SKM-1 treated with dmso at 0.1 percent for 144 hours (cell line): ENCODE data around the gene CACNA2D4.

ENCODE experiments used
- DNase-seq: peaks from one replicate; lab custom pipeline; 2025; ENCODE audit not compliant: unreplicated experiment; lab: John Stamatoyannopoulos, UW

CACNA2D4 gene

DNA sequence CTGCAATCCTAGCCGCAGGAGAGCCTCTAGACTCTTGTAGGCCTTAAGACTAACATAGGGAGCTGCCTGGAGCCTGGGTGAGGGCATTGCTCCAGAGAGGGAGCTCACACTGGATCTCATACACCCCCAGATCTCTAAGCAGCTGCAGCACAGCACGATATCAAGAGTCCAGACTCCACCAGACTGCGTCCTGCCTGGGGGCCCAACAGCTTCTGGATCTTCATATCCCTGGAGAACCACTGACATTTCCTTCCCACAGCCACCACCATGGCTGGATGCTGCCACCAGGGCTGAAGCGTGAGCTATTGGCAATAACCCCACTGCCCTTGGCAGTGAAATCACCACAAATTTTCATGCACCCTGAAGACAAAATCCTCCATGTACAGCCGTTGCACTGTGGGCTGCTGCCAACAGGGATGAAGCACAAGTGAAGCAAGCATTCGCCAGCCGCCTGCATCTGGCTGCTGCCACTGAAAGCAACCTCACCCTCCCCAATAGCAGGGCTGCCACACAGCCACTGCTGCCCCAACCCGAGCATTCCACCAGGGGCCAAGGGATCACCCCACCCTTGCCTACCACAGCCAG, 28.2 kb downstream of the CACNA2D4 start:
- no peak for DNase-seq

GRCh38 chr12:1888923-1889322, 29.5 kb downstream of the CACNA2D4 start:
- DNase-seq, result no peak

DNA sequence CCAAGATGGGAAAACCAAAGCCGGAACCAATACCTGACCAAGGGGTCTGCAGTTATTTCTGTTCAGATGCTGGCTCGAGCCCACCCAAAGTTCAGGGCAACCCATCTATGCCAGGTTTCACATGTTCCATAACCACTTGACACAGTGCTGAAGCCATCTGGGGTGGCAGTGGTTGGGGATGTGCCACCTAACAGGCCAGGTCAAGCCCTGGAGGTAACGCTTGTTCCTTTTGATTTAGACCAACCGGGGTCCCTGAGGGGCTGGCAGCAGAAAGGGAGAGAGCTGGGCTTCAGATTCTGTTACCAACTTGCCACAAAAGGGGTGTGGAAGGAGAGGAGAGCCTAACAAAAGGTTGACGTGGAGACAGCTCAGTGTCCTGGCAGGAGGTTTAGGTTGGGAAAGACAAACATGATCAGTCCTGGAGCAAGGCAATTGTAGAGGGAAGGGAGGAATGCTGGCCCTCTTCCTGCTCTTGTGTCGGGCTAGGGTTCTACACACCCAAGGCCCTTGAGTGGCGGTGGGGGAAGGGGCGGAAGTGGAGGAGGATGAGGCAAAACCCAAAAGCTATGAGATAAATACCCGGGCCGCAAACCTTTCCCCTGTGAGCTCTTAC, 31.9 kb downstream of the CACNA2D4 start:
- no peak for DNase-seq

- no peak for DNase-seq
Measured at GRCh38 chr12:1885599-1886245, 32.7 kb downstream of the CACNA2D4 start.

- DNase-seq, result no peak
Measured at GRCh38 chr12:1885082-1885596, 33.3 kb downstream of the CACNA2D4 start.

- no peak for DNase-seq
Measured at GRCh38 chr12:1884651-1885050, 33.8 kb downstream of the CACNA2D4 start.

GRCh38 chr12:1883513-1883912, 34.9 kb downstream of the CACNA2D4 start:
- DNase-seq, result no peak

DNA sequence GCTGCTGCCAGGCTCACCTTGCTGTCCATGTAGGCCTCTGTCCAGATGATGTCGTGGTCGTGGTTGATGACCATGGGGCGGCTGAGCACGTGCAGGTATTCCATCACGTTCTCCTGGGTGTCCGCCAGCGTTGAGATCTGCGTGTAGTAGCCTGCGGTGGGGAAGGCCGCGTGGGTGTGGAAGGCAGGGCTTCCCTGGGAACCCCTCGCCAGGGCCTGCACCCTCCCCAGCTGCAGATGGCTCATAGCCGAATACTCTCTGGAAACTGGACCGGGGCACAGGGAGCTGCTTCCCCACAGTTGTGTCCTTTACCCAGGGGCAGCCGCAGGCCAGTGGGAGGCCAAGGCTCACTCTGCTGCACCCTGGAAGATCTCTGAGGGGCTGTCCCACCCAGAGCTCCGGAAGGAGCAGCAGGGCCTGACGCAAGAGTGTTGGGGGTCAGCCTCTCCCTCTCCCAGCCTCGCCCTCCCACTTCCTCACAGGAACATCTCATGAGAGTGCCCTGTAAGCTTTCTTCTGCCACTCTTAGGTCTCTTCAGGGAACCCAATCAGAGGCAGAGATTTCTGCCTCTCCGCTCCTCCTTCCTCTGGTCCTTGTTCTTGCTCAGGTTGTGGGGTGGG, 35.5 kb downstream of the CACNA2D4 start:
- no peak for DNase-seq

- DNase-seq, result no peak
Measured at GRCh38 chr12:1882405-1882804, 36.0 kb downstream of the CACNA2D4 start.

GRCh38 chr12:1881936-1882335, 36.5 kb downstream of the CACNA2D4 start:
- DNase-seq, result no peak

- no peak for DNase-seq
Measured at GRCh38 chr12:1881301-1881700, 37.2 kb downstream of the CACNA2D4 start.

GRCh38 chr12:1880876-1881275, 37.6 kb downstream of the CACNA2D4 start:
- no peak for DNase-seq

GRCh38 chr12:1880153-1880845, 38.2 kb downstream of the CACNA2D4 start:
- DNase-seq, result no peak

- DNase-seq, result no peak
Measured at GRCh38 chr12:1879633-1880032, 38.8 kb downstream of the CACNA2D4 start.

DNA sequence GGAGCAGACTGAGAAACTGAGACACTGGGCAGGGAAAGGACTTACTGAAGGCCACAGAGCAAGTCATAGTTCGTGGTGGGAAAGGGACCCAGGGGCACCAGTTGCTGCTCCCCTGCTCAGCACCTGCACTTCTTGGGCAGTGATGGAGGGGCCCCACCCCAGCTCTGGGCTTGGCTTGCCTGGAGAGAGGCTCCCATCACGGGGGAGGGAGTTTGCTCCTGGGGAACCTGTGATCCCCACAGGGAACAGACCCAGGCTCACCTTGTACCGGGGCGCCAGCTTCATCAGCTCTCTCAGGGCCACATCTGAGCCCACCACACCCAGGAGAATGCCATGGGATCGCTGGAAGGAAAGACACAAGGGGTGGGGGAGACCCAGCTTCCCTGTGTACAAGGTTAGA, 39.8 kb downstream of the CACNA2D4 start:
- no peak for DNase-seq

DNA sequence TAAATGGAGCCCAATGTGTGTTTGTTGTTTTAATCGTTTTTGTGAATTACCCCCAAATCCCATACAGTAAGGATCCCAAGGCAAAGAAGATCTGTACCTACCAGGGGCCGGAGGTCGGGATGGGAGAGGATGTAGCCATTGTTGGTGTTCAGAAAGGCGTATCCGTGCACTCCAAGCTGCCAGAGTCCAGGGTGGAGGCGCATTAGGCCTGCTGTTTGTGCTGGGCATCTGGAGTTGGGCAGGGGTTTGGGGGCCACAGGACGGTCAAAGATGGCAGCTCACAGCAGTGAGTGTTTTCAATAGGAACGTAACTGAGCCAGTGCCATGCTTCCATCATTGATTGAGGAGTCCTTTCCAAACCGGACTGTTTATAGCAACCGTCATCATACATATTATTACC, 40.2 kb downstream of the CACNA2D4 start:
- no peak for DNase-seq

DNA sequence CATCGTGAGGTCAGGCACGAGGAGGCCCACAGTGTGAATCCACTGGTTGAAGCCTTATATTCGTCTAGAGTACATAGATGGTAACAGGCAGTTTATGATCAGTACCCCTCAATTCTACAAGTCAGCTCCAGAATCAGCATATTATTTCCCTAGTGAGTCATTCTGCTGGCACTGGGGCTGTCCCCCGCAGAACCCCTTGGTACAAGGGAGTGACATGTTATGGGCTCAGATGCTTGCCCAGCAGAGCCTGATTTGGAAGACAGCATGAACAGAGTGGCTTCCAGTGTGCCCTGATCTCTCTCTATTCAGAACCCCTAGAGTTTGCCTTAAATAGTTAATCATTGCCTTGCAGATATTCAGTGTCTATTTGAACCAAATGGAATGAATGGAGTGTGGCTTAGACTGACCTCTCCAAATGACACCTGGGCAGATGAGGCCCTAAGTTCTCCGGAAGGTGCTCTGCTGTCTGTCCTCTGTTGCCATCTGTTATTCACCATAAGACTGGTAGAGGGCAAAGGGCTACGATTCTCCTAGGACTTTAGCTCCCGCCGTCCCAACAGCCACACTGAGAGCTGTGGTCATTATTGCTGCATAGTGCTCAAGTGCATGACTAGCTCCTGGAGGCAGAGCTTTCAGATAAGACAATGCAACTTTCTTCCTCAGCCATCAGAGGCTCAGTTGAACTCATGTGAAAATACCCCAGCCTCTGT, 41.1 kb downstream of the CACNA2D4 start:
- DNase-seq, result no peak

DNA sequence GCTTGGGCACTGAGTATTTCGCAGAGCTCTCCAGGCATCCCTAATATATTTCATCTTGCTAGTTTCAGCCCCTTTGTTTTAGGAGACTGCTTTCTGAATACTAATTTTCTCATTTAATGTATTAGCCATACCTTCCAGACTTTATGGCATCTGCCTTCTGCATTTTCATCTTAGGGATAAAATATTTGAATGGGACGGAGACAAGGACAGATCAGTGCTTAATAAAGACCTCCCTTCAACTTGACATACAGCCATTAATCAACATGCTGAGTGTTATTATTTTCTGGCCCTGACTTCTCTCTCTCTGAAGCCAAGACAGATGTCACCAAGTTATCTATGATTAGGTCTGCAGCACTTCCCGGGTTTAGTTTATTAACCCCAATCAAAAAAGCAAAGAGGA, 42.4 kb downstream of the CACNA2D4 start:
- no peak for DNase-seq

DNA sequence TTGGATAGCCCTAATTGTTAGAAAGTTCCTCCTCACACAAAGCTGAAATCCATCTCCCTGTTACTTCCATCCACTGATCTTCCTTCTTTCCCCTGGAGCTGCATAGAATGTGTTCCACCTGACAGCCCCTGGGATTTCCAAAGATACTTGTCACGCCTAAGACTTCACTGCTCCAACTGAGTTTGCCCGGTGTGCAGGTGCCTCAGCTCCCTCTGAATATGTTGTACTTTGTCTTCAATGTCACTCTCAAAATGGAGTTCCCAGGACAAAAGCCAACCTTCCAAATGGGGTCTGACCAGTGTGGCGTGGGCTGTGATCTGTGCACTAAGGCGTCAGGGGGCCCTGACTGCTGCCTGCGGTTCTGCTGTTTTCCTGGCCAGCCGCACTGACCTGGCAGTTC, 42.8 kb downstream of the CACNA2D4 start:
- DNase-seq, result no peak

GRCh38 chr12:1873531-1874510, 44.6 kb downstream of the CACNA2D4 start:
- no peak for DNase-seq
